HT1080 (cell line): ENCODE data around the gene RTL3. TPM values are rescaled to one million over a fixed set of nuclear protein-coding genes. Genes with fewer than 3 reads are reported as not detected.

Source experiments
- DNase-seq: peaks from one replicate; pipeline ENCODE4 v3.0.0-alpha.2; 2015; ENCODE audit warnings: low read depth
- total RNA-seq: library from RNA; depleted of rRNA; stranded (reverse); fragments of >200 nt; shearing (Covaris generic); gene quantifications from 2 replicates; pipeline ENCODE4 v1.2.3, GENCODE V29; 2014; rRNA removed

Gene RTL3
- total RNA-seq, 1 experiment from 2014 or later, result 1.2 TPM

DNA sequence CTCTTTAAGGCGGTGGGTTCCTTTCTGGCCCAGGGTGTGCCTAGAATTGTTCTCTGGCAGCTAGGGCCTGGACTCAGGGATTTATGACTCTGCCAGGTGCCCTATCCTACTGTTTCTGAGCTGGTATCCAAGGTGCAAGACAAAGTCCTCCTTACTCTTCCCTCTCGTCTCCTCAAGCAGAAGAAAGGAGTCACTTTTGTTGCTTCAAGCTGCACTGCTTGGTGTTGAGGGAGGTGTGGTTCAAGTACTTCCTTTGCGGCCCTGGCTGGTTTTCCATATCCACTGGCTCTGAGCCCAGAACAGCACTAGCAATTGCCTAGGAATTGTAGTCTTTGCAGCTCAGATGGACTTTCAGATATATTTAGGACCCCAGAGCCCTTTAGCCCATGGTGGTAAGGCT lies 39.3 kb downstream of the RTL3 start:
- peak; percentile 23 for DNase-seq

DNA sequence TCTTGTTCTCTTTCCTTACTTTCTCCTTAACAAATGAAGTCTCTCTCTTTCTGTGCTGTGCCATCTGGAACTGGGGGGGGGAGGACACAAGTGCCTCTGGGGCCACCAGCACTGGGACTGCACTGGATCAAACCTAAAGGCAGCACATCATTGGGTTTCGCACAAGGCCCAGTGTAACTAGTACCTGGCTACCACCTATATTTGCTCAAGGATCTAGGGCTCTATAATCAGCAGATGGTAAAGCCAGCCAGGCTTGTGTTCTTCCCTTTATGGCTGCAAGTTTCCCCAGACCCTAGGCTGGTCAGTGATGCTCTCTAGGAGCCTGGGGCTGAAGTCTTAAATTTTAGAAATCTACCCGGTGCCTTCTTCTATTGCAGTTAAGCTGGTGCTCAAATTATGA lies 40.1 kb downstream of the RTL3 start:
- DNase-seq, result no peak

DNA sequence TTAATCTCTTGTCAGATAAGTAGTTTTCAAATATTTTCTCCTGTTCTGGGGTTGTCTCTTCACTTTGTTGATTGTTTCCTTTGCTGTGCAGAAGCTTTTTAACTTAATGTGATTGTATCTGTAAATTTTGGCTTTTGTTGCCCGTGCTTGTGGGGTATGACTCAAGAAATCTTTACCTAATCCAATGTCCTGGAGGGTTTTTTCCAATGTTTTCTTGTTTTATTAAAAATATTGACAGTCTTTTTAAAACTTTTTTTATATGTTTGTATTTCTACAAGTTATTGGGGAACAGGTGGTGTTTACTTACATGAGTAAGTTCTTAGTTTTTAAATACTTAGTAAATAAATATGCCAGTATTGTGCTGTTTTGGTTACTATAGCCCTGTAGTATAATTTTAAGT lies 44.9 kb downstream of the RTL3 start:
- DNase-seq, result no peak

Other genes with a start within 250 kb of the RTL3 start
- 0.40 TPM in 1 of 2 replicates, not detected in the other for gene LPAR4, start 88.4 kb upstream of the RTL3 start, total RNA-seq